GM12872 (cell line): ENCODE measurements around the gene TEX2.

Source experiments
- TF ChIP-seq, protein P1 (sequence below): IDR thresholded peaks from 3 replicates; pipeline ENCODE4 v1.5.1; 2011; ENCODE audit warnings: low read depth, mild to moderate bottlenecking, low read length, moderate library complexity; ENCODE audit not compliant: insufficient read depth

Gene TEX2

GRCh38 chr17:64263000-64263766, at the start of gene TEX2:
TSS of gene TEX2 (minus strand) at chr17:64263260. CDS start at chr17:64214217, 49,043 bp downstream.
- TF ChIP-seq, protein P1, sequence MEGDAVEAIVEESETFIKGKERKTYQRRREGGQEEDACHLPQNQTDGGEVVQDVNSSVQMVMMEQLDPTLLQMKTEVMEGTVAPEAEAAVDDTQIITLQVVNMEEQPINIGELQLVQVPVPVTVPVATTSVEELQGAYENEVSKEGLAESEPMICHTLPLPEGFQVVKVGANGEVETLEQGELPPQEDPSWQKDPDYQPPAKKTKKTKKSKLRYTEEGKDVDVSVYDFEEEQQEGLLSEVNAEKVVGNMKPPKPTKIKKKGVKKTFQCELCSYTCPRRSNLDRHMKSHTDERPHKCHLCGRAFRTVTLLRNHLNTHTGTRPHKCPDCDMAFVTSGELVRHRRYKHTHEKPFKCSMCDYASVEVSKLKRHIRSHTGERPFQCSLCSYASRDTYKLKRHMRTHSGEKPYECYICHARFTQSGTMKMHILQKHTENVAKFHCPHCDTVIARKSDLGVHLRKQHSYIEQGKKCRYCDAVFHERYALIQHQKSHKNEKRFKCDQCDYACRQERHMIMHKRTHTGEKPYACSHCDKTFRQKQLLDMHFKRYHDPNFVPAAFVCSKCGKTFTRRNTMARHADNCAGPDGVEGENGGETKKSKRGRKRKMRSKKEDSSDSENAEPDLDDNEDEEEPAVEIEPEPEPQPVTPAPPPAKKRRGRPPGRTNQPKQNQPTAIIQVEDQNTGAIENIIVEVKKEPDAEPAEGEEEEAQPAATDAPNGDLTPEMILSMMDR, result no peak

GRCh38 chr17:64309710-64310109, 46.6 kb upstream of the TEX2 start:
- TF ChIP-seq, protein P1, result no peak

GRCh38 chr17:64309021-64309420, 46.0 kb upstream of the TEX2 start:
- TF ChIP-seq, protein P1, result no peak

DNA sequence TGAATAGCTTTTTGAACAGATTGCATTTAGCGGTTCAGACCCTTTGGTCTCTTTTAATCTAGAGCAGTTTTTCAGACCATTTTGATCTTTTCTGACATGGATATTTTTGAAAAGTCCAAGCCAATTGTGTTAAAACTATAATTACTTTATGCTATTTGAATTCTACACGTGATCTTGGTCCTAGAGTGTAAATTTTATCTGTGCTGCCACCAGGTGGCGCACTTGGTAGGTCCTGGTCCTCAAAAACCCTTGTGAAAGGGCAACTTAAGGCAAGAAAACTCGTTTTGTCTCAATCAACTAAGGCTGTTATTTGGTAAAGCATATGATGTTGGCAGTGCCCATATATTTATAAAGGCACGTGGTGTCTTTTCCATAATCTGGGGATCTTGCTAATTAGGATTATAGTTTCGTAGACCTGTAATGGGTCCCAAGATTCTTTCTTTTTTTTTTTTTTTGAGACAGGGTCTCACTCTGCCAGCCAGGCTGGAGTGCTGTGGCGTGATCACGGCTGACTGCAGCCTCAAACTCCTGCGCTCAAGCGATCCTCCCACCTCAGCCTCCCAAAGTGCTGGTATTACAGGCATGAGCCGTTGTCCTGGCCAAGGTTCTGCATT, 43.9 kb upstream of the TEX2 start:
- TF ChIP-seq, protein P1, result peak; percentile 74

DNA sequence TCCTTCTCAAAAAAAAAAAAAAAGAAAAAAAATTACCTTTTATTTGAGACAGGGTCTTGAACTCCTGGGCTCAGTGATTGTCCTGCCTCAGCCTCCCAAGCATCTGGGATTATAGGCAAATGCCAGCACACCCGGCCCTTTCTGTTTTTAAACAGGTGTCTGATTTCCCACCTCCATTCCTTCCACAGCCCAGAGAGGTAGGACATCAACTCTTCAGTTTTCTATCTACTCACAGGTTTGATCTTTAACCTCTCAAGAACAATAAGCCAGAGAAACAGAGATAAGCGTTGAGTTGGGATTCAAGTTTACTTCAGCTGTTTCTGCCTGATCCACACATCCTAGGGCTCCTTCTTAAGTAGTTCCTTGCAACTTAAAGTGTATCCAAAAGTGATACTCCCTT, 41.5 kb upstream of the TEX2 start:
- TF ChIP-seq, protein P1, result no peak

DNA sequence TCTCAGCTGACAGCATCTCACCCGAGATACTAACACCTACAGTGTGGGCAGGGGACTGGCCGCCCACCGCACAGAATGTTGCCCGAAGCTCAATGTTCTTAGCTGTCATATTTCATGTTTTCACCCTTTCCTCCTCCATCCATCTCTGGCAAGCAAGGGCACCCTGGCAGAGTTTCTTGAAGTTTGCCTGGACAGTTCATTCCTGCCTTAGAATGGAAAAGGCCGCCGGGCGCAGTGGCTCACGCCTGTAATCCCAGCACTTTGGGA, 37.6 kb upstream of the TEX2 start:
- TF ChIP-seq, protein P1, result no peak

GRCh38 chr17:64297467-64298088, 34.5 kb upstream of the TEX2 start:
- TF ChIP-seq, protein P1, result no peak
